GM12801 (cell line): ENCODE data around the gene WSB1.

Source experiments
- TF ChIP-seq, protein P1 (sequence below): IDR thresholded peaks from one replicate; pipeline ENCODE4 v1.5.1; 2011; ENCODE audit warnings: control low read depth; ENCODE audit not compliant: insufficient read length; ENCODE audit errors: extremely low read depth

Gene WSB1

DNA sequence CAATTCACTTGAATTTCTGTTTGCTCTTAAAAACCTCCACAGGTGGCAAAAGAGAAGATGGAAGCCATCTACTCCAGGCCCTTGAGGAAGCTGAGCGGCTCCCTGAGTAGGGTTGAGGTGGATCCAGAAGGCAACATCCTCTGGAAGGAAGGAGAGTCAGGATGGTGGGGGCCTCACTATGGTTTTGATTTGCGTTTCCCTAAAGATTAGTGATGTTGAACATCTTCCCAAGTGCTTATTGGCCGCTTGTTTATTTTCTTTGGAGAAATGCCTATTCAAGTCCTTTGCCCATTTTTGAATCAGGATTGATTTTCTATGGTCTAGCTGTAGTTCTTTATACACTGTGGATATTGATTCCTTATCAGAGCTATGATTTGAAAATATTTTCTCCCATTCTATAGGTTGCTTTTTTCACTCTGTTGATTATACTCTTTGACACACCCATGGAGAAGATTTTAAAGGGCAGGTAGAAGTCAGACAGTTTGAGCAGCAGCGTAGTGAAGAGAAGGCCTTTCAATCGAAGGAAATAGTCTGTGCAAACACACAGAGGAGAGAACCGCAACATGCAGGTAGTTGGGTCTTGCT lies 58.6 kb downstream of the WSB1 start:
- TF ChIP-seq, protein P1, sequence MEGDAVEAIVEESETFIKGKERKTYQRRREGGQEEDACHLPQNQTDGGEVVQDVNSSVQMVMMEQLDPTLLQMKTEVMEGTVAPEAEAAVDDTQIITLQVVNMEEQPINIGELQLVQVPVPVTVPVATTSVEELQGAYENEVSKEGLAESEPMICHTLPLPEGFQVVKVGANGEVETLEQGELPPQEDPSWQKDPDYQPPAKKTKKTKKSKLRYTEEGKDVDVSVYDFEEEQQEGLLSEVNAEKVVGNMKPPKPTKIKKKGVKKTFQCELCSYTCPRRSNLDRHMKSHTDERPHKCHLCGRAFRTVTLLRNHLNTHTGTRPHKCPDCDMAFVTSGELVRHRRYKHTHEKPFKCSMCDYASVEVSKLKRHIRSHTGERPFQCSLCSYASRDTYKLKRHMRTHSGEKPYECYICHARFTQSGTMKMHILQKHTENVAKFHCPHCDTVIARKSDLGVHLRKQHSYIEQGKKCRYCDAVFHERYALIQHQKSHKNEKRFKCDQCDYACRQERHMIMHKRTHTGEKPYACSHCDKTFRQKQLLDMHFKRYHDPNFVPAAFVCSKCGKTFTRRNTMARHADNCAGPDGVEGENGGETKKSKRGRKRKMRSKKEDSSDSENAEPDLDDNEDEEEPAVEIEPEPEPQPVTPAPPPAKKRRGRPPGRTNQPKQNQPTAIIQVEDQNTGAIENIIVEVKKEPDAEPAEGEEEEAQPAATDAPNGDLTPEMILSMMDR = no peak

DNA sequence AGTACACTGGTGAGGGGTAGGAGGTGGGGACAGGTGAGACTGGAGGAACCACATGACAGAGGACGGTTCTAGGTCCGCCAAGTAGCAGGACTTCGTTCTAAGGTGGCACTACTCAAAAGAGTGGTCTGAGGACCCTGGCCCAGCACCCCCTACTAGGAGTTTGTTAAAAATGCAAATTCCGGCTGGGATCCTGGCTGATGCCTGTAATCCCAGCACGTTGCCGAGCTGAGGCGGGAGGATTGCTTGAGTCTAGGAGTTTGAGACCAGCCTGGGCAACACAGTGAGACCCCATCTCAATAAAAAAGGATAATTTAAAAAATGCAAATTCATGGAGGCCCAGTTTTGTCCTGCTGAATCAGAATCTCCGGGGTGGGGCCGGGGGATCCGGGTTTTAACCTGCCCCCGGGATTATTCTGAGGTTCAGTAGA lies 59.1 kb downstream of the WSB1 start:
- TF ChIP-seq, protein P1 = no peak

DNA sequence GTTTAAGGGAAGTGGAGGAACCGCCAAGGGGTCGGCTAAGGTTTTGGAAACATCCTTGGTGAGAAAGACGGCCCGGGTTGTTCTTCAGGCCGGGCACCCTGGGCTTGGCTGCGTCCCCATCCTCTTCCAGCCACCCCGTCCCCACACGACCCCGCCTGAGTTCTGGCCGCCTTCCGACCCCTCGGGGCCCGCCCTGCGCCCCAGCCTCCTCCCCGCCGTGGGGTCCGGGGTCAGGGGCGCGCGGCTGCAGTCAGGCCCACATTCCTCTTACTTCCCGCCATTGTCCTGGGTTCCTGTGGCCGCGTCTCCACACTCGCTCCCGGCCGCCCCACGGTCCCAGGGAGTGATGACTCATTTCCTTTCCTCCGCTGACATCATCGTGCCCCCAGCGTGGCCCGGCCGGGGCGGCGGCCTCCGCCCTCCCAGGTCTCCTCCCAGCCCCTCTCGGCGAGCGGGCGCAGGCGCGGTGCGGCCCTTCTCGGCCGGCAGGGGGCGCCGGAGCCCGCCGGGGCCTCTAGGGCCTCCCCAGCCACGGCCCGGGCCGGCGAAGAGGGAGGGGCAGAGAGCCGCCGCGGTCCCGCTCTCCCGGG lies 59.6 kb downstream of the WSB1 start:
- TF ChIP-seq, protein P1 = no peak

DNA sequence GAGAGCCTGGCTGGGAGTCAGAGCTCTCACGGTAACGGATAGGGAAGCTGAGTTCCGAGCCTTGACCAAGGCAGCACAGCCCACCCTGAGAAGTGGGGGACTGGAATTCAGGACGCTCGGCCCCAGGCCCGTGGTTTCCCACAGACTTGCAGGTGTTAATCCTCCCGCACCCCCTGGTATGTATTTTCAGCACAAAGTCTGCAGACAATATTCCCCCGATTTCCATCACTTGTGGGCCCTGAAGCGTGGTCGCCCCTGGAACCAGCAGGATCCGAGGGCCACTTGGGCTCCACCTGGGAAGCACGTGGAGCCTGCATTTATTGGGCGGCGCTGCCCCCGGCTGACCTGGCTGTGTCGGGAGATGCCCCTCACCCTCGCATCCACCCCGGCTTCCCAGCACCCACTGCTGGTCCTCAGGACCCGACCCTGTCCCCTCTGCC lies 60.2 kb downstream of the WSB1 start:
- TF ChIP-seq, protein P1 = no peak

DNA sequence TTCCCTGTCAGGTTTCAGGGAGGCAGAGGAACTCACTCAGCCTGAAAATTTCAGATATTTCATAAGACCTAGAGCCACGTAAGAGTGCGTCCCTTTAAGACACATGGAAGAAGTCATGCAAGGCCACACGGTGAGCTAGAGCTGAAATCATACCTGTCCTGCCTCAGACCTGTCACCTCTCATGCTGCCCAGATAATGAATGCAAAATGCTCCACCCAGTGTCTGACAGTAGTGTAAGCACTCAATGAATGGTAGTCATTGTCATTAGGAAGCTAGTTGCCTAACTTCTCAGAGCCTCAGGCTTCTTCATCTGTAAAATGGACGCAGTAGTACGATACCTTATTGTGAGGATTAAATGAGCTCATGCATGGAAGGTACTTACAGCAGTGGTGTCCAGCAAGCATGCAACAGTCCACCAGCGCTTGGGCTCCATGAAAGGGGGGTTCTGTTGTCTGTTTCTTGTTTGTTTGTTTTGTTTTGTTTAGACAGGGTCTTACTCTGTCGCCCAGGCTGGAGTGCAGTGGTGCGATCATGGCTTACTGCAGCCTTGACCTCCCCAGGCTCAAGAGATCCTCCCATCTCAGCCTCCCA lies 60.7 kb downstream of the WSB1 start:
- TF ChIP-seq, protein P1 = no peak

DNA sequence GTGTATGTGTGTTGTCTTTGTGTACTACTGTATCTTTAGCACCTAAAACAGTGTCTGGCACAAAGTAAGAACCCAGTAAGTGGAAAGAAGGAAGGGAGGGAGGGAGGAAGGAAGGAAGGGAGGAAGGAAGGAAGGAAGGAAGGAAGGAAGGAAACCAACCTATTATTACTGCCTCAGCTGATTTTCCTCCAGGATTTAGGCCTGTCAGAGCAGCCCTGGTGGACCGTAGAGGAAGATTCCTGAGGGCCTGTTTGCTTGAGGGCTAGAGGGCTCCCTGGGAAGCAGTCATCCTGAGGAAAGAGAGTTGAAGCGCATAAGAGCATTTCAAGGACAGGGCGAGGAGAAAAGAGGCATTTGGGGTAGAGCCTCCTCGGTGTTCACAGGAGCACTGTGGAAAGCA lies 61.5 kb downstream of the WSB1 start:
- TF ChIP-seq, protein P1 = no peak

DNA sequence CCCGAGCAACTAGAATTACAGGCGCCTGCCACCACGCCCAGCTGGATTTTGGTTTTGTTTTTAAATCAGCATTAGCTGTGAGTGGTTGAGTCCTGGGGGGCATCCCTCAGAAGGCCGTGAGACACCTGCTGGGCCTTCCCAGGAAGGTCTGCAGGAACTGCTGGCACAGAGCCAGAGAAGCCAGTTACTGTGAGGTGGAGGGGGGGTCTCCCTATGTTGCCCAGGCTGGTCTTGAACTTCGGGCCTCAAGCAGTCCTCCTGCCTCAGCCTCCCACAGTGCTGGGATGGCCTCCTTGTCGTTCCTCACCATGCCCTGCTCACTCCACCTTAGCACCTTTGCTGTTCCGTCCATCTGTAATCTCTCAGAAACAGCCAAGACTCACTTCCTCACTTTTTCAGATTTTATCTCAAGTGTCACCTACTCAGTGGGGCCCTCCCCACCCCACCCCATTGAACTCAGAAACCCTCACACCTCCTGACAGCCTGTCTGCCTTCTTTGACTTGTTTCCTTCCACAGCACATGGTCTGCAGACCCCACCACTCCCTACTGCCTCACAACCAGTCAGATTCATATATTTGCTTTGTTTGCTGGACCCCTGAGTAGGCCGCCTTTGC lies 62.3 kb downstream of the WSB1 start:
- TF ChIP-seq, protein P1 = no peak
